CD14-positive monocyte (primary cell): ENCODE measurements around the gene TGFB2. TPM values are rescaled to one million over a fixed set of nuclear protein-coding genes. Genes with fewer than 3 reads are reported as not detected.

Experiments used
- DNase-seq, 3 donors: peaks; one replicate each; pipeline ENCODE4 v3.0.0-alpha.2; 2011 to 2022
- H2AFZ ChIP-seq: 2 replicates; pipeline ENCODE4 v1.6.0; 2012; ENCODE audit warnings: mild to moderate bottlenecking, low read depth, low read length, inconsistent platforms; ENCODE audit not compliant: insufficient read depth, poor library complexity, severe bottlenecking
- H3K27ac ChIP-seq, 2 donors: 1 replicate in 1 of 2; 2 replicates in 1 of 2; pipeline ENCODE4 v1.5.1; 2012 to 2013; ENCODE audit warnings: low read length in 2 of 2, control low read depth in 1 of 2, inconsistent platforms in 1 of 2, low read depth in 1 of 2, mild to moderate bottlenecking in 1 of 2
- H3K27me3 ChIP-seq, 2 donors: one replicate each; pipeline versions ENCODE4 v1.6.0 to v1.6.1; 2011 to 2013; ENCODE audit warnings: low read length in 2 of 2; ENCODE audit not compliant: control insufficient read depth in 2 of 2, insufficient read depth in 2 of 2
- H3K36me3 ChIP-seq, 2 donors: replicated peaks in 1 of 2; 1 replicate in 1 of 2; 2 replicates in 1 of 2; pipeline versions ENCODE4 v1.5.1 to v1.6.1; 2012 to 2013; ENCODE audit warnings: low read length in 2 of 2, control low read depth in 1 of 2, inconsistent platforms in 1 of 2, mild to moderate bottlenecking in 1 of 2; ENCODE audit not compliant: insufficient read depth in 2 of 2, control insufficient read depth in 1 of 2
- H3K4me1 ChIP-seq, 2 donors: 1 replicate in 1 of 2; 2 replicates in 1 of 2; pipeline versions ENCODE4 v1.5.1 to v1.6.1; 2012 to 2013; ENCODE audit warnings: low read length in 2 of 2, control low read depth in 1 of 2, inconsistent platforms in 1 of 2, mild to moderate bottlenecking in 1 of 2, moderate library complexity in 1 of 2; ENCODE audit not compliant: insufficient read depth in 2 of 2, control insufficient read depth in 1 of 2
- H3K4me2 ChIP-seq: replicated peaks from 2 replicates; pipeline ENCODE3; 2012; ENCODE audit warnings: low read length, moderate library complexity, mild to moderate bottlenecking; ENCODE audit not compliant: poor library complexity, severe bottlenecking; ENCODE audit errors: extremely low read depth
- H3K4me3 ChIP-seq, 3 experiments: fragments of 200-600 bp in 1 of 3; sonication (generic) in 1 of 3; replicated peaks in 1 of 3; 1 replicate in 2 of 3; 2 replicates in 1 of 3; pipeline ENCODE4 v1.5.1; 2011 to 2013; ENCODE audit warnings: low read length in 3 of 3, mild to moderate bottlenecking in 3 of 3, control low read depth in 2 of 3, low read depth in 2 of 3, inconsistent platforms in 1 of 3, moderate library complexity in 1 of 3
- H3K79me2 ChIP-seq: 2 replicates; pipeline ENCODE4 v1.6.0; 2012; ENCODE audit warnings: mild to moderate bottlenecking, control low read depth, inconsistent platforms, low read length, moderate library complexity; ENCODE audit not compliant: insufficient read depth
- H3K9ac ChIP-seq: 2 replicates; pipeline ENCODE4 v1.6.0; 2017; ENCODE audit warnings: low read length, mild to moderate bottlenecking; ENCODE audit not compliant: insufficient read depth, poor library complexity, severe bottlenecking
- H3K9me3 ChIP-seq, 2 donors: replicated peaks in 1 of 2; 1 replicate in 1 of 2; 2 replicates in 1 of 2; pipeline versions ENCODE4 v1.5.1 to v1.6.1; 2012 to 2013; ENCODE audit warnings: low read length in 2 of 2, control low read depth in 1 of 2; ENCODE audit not compliant: control insufficient read depth in 1 of 2, insufficient read depth in 1 of 2
- H4K20me1 ChIP-seq: 2 replicates; pipeline ENCODE4 v1.6.0; 2012; ENCODE audit warnings: mild to moderate bottlenecking, low read length, control low read depth, moderate library complexity; ENCODE audit not compliant: insufficient read depth
- H3K27ac Mint-ChIP-seq, 7 donors: one replicate each; pipeline ENCODE4 v1.8.0; 2020; ENCODE audit warnings: mild to moderate bottlenecking in 7 of 7, mixed read lengths in 7 of 7, moderate library complexity in 6 of 7, inconsistent platforms in 2 of 7
- H3K27me3 Mint-ChIP-seq, 3 donors: one replicate each; pipeline ENCODE4 v1.8.0; 2021 to 2022; ENCODE audit warnings: low read depth in 3 of 3, mild to moderate bottlenecking in 3 of 3, mixed read lengths in 3 of 3, moderate library complexity in 3 of 3, inconsistent platforms in 1 of 3
- H3K36me3 Mint-ChIP-seq, 2 donors: one replicate each; pipeline ENCODE4 v1.8.0; 2020; ENCODE audit warnings: mixed read lengths in 2 of 2, inconsistent platforms in 1 of 2, mild to moderate bottlenecking in 1 of 2
- H3K4me1 Mint-ChIP-seq: one replicate; pipeline ENCODE4 v1.8.0; 2020; ENCODE audit warnings: mild to moderate bottlenecking, mixed read lengths
- H3K4me3 Mint-ChIP-seq, 2 donors: one replicate each; pipeline ENCODE4 v1.8.0; 2020; ENCODE audit warnings: mild to moderate bottlenecking in 2 of 2, mixed read lengths in 2 of 2, moderate library complexity in 1 of 2
- H3K9me3 Mint-ChIP-seq, 7 donors: one replicate each; pipeline ENCODE4 v1.8.0; 2020 to 2022; ENCODE audit warnings: mixed read lengths in 7 of 7, mild to moderate bottlenecking in 6 of 7, moderate library complexity in 6 of 7, inconsistent platforms in 2 of 7
- WGBS: methylation state at CpG from one replicate; pipeline ENCODE4 v1.1.5; 2013; ENCODE audit warnings: missing lambda C conversion rate; ENCODE audit not compliant: insufficient coverage; 5-methylcytosine and 5-hydroxymethylcytosine counted together
- intact Hi-C, 2 donors: fragments of 100-400 bp; cut with micrococcal nuclease; formaldehyde crosslinking; loops; one replicate each; pipeline versions ENCODE4 v1.15.0 to v1.15.1; 2023
- polyA plus RNA-seq, 3 donors: library from polyadenylated mRNA; depleted of rRNA in 1 of 3; unstranded in 2 of 3; stranded (reverse) in 1 of 3; fragments of 300-500 nt in 2 of 3; fragments of >200 nt in 1 of 3; fragmentation: Illumina TruSeq in 2 of 3; gene quantifications; 1 replicate in 2 of 3; 2 replicates in 1 of 3; pipeline ENCODE4 v1.2.3, GENCODE V29; 2012 to 2021
- TF ChIP-seq, protein P1 (sequence below): fragments of 200-600 bp; IDR thresholded peaks from one replicate; pipeline ENCODE4 v1.8.0; 2022; ENCODE audit warnings: antibody characterized with exemption, mild to moderate bottlenecking

The TGFB2 gene
- polyA plus RNA-seq, 3 donors = 0.01 TPM; not detected in 2

DNA sequence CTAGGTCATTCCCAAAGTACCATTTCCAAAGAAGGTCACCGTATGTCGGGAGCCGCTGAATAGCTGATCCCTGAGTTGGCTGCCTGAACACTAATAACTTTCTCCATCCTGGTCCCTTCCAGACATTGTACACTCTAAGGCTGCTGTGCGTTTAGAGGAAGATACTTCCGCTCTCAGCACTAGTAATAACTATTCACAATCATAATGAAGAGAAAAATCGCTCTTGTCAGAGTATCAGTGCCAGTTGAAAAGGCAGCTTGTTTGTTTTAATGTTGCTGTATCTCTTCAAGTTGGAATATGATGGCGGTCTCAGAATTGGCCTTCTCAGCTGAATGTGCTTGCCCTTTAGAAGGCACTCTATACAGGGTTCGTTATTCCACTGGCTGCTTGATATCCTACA lies 43.5 kb downstream of the TGFB2 start:
- H3K9me3 ChIP-seq = no peaks in the 10 kb centered on the region
- H3K36me3 Mint-ChIP-seq = no peaks in the 10 kb centered on the region
- no peaks in the 10 kb centered on the region for H3K4me1 Mint-ChIP-seq
- no peak overlapping the region for H3K4me3 ChIP-seq
- H3K79me2 ChIP-seq = no peaks in the 10 kb centered on the region
- H2AFZ ChIP-seq = no peak overlapping the region
- no peaks in the 10 kb centered on the region for H3K4me1 ChIP-seq
- no peak overlapping the region for H3K27ac Mint-ChIP-seq
- TF ChIP-seq, protein P1, sequence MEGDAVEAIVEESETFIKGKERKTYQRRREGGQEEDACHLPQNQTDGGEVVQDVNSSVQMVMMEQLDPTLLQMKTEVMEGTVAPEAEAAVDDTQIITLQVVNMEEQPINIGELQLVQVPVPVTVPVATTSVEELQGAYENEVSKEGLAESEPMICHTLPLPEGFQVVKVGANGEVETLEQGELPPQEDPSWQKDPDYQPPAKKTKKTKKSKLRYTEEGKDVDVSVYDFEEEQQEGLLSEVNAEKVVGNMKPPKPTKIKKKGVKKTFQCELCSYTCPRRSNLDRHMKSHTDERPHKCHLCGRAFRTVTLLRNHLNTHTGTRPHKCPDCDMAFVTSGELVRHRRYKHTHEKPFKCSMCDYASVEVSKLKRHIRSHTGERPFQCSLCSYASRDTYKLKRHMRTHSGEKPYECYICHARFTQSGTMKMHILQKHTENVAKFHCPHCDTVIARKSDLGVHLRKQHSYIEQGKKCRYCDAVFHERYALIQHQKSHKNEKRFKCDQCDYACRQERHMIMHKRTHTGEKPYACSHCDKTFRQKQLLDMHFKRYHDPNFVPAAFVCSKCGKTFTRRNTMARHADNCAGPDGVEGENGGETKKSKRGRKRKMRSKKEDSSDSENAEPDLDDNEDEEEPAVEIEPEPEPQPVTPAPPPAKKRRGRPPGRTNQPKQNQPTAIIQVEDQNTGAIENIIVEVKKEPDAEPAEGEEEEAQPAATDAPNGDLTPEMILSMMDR = no peak
- H3K4me3 Mint-ChIP-seq = no peak overlapping the region
- no peak overlapping the region for H3K9ac ChIP-seq
- no peak overlapping the region for H3K27ac ChIP-seq
- 98% methylated on average over 4 of the region's 8 CpGs for WGBS
- H3K27me3 Mint-ChIP-seq = peaks cover 30 to 46% (median 30%) of the 10 kb centered on the region in 3 donors
- peaks cover 20 to 31% of the 10 kb centered on the region in 2 donors for H3K27me3 ChIP-seq
- no peaks in the 10 kb centered on the region for H3K36me3 ChIP-seq
- no peak overlapping the region for H3K4me2 ChIP-seq
- no peak for DNase-seq
- intact Hi-C loops = no loop called here
- peaks cover 0 to 2% (median 0%) of the 10 kb centered on the region in 7 donors for H3K9me3 Mint-ChIP-seq
- H4K20me1 ChIP-seq = no peaks in the 10 kb centered on the region

DNA sequence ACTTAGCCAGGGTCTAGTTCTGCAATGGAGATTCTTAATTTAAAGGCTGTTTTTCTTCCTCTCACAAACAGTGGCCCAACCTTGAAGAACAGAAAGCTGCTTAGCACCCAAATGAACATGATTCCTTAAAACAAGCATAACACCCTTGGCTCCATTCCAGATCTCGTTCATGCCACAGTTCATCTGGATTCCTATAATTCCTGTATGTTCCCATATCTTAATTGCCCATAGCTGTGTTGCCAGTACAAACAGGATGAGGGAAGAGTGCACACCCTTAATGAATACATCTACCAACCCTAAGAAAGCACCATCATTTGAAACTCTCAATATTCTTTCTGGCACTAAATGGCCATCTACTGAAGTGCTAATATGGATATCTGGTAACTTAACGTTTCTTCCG lies 45.5 kb downstream of the TGFB2 start:
- Histone ChIP-seq H3K9me3 (no peaks in the 10 kb centered on the region), H3K4me2 (no peak overlapping the region), H3K4me1 (no peaks in the 10 kb centered on the region), H3K27me3 (peaks cover 12 to 17% of the 10 kb centered on the region in 2 donors), H4K20me1 (no peaks in the 10 kb centered on the region), H2AFZ (no peak overlapping the region), H3K9ac (no peak overlapping the region), H3K79me2 (no peaks in the 10 kb centered on the region), H3K36me3 (no peaks in the 10 kb centered on the region), H3K27ac (no peak overlapping the region), H3K4me3 (no peak overlapping the region)
- Mint-ChIP-seq H3K4me3 (no peak overlapping the region), H3K36me3 (no peaks in the 10 kb centered on the region), H3K27me3 (peaks cover 20 to 30% (median 27%) of the 10 kb centered on the region in 3 donors), H3K27ac (no peak overlapping the region), H3K4me1 (no peaks in the 10 kb centered on the region), H3K9me3 (peaks cover 0 to 2% (median 0%) of the 10 kb centered on the region in 7 donors)
- no peak for DNase-seq
- intact Hi-C loops = no loop called here
- TF ChIP-seq, protein P1 = no peak
- WGBS = 60% methylated on average over 1 of the region's 3 CpGs
